Measurements from ENCODE around the gene OLFML2A. TPM values are rescaled to one million over a fixed set of nuclear protein-coding genes. Genes with fewer than 3 reads are reported as not detected.

OLFML2A gene
- polyA plus RNA-seq, 4 donors, result 0.22 to 6.3 (median 1.9) TPM

DNA sequence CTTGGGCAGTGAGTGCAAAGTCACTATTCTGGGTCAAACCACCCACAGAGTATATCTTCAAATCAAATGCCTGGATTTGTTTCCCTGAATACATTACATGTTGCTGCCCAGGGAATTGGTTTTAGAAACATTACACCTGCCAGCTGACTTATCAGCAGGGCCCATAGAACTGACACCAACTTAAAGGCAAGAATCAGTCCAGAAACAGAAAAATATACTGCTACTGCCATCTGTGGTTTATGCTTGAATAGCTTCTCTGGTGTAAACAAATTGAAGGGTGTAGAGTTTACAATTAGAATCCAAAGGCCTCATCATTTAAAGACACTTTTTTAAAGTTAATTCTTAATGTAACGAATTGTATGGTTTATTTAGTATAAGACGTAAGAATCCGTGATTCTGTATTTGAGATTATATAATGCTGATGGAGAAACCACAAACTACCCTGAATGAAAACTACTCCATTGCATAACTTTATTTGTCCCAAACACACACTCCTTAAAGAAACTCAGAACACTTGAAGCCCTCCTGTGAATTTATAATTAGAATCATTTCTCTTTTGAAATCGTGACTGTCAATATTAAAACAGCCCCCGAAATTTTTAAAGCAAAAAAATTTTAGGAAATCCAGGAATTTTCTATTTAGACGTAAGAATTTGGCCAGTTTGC is 12.0 kb upstream of the OLFML2A start:
- Histone ChIP-seq H3K27ac (ENCODE audit: low read depth in 1 of 3, low read length in 2 of 3) (no peak overlapping the region), H3K4me1 (ENCODE audit: control insufficient read depth in 3 of 3, insufficient read depth in 2 of 3, low read depth in 1 of 3, low read length in 2 of 3) (peaks cover 0 to 11% (median 0%) of the 10 kb centered on the region in 3 donors), H3K4me3 (ENCODE audit: low read depth in 1 of 3, low read length in 3 of 3) (no peak overlapping the region), H3K9me3 (ENCODE audit: control insufficient read depth in 2 of 2, insufficient read depth in 1 of 2, low read depth in 1 of 2, low read length in 1 of 2) (no peaks in the 10 kb centered on the region), H3K36me3 (ENCODE audit: control insufficient read depth in 3 of 3, insufficient read depth in 2 of 3, low read depth in 1 of 3, low read length in 3 of 3) (no peaks in the 10 kb centered on the region), H3K27me3 (ENCODE audit: control insufficient read depth in 3 of 3, insufficient read depth in 3 of 3, low read length in 3 of 3) (no peaks in the 10 kb centered on the region)
- DNase-seq, result peak; percentile 28 to 46
- no peak for FAIRE-seq
- 62 to 73% (median 72%) methylated on average over 6 of the region's 6 CpGs for WGBS, 3 donors

DNA sequence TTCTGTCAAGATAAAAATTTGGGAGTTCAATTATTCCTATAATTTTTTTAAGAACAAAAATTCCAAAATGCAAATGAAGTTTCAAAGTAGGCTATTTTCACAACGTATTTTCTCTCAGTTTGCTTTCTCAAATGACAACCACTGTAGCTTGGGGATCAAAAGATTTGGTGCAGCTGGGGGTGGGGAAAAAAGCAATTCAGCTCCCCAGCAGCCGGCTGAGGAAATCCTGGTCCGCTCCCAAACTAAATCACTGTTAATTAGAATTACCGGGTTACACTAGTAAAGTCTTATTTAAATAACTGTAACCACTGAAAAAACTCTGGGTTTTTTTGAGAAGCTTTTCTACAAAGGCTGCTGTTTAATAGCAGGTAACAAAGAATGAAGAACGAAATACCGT is 11.5 kb upstream of the OLFML2A start:
- peaks cover 0 to 4% (median 0%) of the 10 kb centered on the region in 3 donors for H3K27me3 ChIP-seq (ENCODE audit: control insufficient read depth in 3 of 3, insufficient read depth in 3 of 3, low read length in 3 of 3)

DNA sequence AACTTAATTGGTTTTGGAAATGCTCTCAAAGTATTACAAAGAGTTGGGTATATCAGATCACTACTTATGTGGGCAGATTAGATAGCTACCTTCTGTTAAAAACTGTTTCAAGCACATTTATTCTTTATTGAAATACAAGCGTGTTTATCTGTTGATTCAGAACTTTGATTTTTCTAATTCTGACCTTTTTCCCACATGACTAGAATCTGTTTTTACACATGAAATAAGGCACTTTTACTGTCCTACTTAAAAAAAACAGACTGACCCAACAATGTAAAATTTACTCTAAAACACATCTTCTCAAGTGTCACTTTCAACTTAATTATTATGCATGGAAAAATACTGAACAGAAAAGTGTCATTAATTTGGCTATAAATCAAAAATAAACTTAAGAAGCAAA is 10.6 kb upstream of the OLFML2A start:
- 82 to 89% (median 86%) methylated on average over 1 of the region's 1 CpG for WGBS, 3 donors
- Histone ChIP-seq H3K36me3 (ENCODE audit: control insufficient read depth in 3 of 3, insufficient read depth in 2 of 3, low read depth in 1 of 3, low read length in 3 of 3) (no peaks in the 10 kb centered on the region), H3K27ac (ENCODE audit: low read depth in 1 of 3, low read length in 2 of 3) (no peak overlapping the region), H3K27me3 (ENCODE audit: control insufficient read depth in 3 of 3, insufficient read depth in 3 of 3, low read length in 3 of 3) (peaks cover 0 to 4% (median 0%) of the 10 kb centered on the region in 3 donors), H3K9me3 (ENCODE audit: control insufficient read depth in 2 of 2, insufficient read depth in 1 of 2, low read depth in 1 of 2, low read length in 1 of 2) (no peaks in the 10 kb centered on the region), H3K4me1 (ENCODE audit: control insufficient read depth in 3 of 3, insufficient read depth in 2 of 3, low read depth in 1 of 3, low read length in 2 of 3) (peaks cover 0 to 11% (median 0%) of the 10 kb centered on the region in 3 donors), H3K4me3 (ENCODE audit: low read depth in 1 of 3, low read length in 3 of 3) (no peak overlapping the region)
- DNase-seq (no peak), FAIRE-seq (no peak)

More for the DNA sequence above, 11.5 kb upstream of the OLFML2A start:
- H3K4me3 ChIP-seq (ENCODE audit: low read depth in 1 of 3, low read length in 3 of 3), result no peak overlapping the region
- peaks cover 0 to 11% (median 0%) of the 10 kb centered on the region in 3 donors for H3K4me1 ChIP-seq (ENCODE audit: control insufficient read depth in 3 of 3, insufficient read depth in 2 of 3, low read depth in 1 of 3, low read length in 2 of 3)
- no peaks in the 10 kb centered on the region for H3K36me3 ChIP-seq (ENCODE audit: control insufficient read depth in 3 of 3, insufficient read depth in 2 of 3, low read depth in 1 of 3, low read length in 3 of 3)
- FAIRE-seq (no peak), DNase-seq (no peak)
- 73 to 85% (median 78%) methylated on average over 6 of the region's 6 CpGs for WGBS, 3 donors
- H3K27ac ChIP-seq (ENCODE audit: low read depth in 1 of 3, low read length in 2 of 3), result no peak overlapping the region
- no peaks in the 10 kb centered on the region for H3K9me3 ChIP-seq (ENCODE audit: control insufficient read depth in 2 of 2, insufficient read depth in 1 of 2, low read depth in 1 of 2, low read length in 1 of 2)

DNA sequence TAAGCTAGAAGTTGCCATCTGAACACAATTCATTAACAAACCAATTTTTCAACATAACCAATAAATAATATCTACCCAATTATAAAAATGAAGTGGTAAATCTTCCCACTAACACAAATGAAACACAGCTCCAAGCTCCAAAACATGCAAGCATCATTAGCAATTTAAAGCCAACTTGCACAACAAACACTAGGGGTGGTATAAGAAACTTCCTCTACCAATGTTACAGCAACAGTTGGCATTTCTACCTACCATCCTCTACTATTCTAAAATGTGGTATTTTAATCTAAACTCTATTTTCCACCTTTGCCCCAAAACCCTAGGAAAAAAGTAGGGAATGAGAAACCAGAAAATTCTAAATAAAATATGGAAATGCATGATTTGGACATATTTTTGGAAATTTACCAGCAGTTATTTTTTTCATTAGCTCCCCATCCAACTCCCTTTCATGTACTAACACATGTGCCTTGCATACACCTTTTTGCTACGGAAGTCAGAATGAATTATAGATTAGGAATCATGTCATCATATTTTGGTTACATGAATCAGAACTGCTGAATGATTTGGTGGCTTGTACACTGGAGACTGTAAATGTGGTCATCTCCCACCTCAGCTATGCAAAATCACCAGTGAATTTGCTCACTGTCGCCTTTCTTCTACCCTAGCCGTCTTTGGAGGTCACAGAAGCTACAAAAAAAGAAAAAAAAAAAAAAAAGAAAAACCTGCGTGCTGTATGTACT is 9.9 kb upstream of the OLFML2A start:
- WGBS, 3 donors, result 24 to 50% (median 37%) methylated on average over 4 of the region's 4 CpGs
- Histone ChIP-seq H3K4me1 (ENCODE audit: control insufficient read depth in 3 of 3, insufficient read depth in 2 of 3, low read depth in 1 of 3, low read length in 2 of 3) (peaks cover 0 to 15% (median 0%) of the 10 kb centered on the region in 3 donors), H3K4me3 (ENCODE audit: low read depth in 1 of 3, low read length in 3 of 3) (no peak overlapping the region), H3K27me3 (ENCODE audit: control insufficient read depth in 3 of 3, insufficient read depth in 3 of 3, low read length in 3 of 3) (peaks cover 0 to 4% (median 0%) of the 10 kb centered on the region in 3 donors), H3K36me3 (ENCODE audit: control insufficient read depth in 3 of 3, insufficient read depth in 2 of 3, low read depth in 1 of 3, low read length in 3 of 3) (no peaks in the 10 kb centered on the region), H3K9me3 (ENCODE audit: control insufficient read depth in 2 of 2, insufficient read depth in 1 of 2, low read depth in 1 of 2, low read length in 1 of 2) (no peaks in the 10 kb centered on the region), H3K27ac (ENCODE audit: low read depth in 1 of 3, low read length in 2 of 3) (no peak overlapping the region)
- no peak for DNase-seq
- no peak for FAIRE-seq

DNA sequence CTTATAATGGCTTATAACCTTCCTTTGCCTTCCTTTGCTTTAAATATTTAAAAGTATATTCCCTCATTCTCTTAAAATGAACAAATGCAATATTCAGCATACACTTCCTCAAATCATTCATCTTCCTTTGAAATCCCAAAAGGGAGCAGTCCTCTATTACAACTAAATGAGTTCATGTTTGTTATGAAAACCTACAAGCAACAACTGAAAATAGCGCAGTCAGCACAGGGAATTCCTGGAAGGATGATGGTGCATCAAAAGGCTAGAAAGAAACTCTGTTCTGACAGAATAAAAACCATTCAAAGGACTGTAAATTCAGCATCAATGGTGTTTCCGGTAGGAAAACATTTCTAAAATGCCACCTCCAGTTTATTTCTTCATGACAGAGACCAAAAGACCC is 9.1 kb upstream of the OLFML2A start:
- H3K27me3 ChIP-seq (ENCODE audit: control insufficient read depth in 3 of 3, insufficient read depth in 3 of 3, low read length in 3 of 3), result peaks cover 0 to 4% (median 0%) of the 10 kb centered on the region in 3 donors
- H3K27ac ChIP-seq (ENCODE audit: low read depth in 1 of 3, low read length in 2 of 3), result no peak overlapping the region
- 23 to 47% (median 37%) methylated on average over 2 of the region's 2 CpGs for WGBS, 3 donors
- FAIRE-seq (no peak), DNase-seq (peak in 1 of 2 donors; percentile 40)
- no peaks in the 10 kb centered on the region for H3K9me3 ChIP-seq (ENCODE audit: control insufficient read depth in 2 of 2, insufficient read depth in 1 of 2, low read depth in 1 of 2, low read length in 1 of 2)
- peaks cover 0 to 17% (median 0%) of the 10 kb centered on the region in 3 donors for H3K4me1 ChIP-seq (ENCODE audit: control insufficient read depth in 3 of 3, insufficient read depth in 2 of 3, low read depth in 1 of 3, low read length in 2 of 3)
- H3K36me3 ChIP-seq (ENCODE audit: control insufficient read depth in 3 of 3, insufficient read depth in 2 of 3, low read depth in 1 of 3, low read length in 3 of 3), result no peaks in the 10 kb centered on the region
- no peak overlapping the region for H3K4me3 ChIP-seq (ENCODE audit: low read depth in 1 of 3, low read length in 3 of 3)

DNA sequence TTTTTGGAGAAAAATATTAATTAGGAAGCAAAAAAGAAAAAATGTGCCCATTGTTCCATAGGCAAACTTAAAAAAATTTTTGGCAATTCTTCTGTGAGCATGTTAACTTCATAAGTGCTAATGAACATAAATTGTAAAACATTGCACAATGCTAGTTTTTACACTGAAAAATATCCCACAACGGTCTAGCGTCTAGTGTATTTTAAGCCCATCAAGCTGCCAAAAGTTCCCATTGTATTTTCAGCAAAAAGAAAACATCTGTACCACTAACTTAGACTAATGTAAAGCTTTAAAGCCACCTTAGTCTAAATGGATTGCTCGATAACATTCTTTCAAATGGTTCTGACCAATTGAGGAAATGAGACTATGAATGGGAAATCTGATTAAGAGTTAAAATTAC is 8.6 kb upstream of the OLFML2A start:
- Histone ChIP-seq H3K36me3 (ENCODE audit: control insufficient read depth in 3 of 3, insufficient read depth in 2 of 3, low read depth in 1 of 3, low read length in 3 of 3) (no peaks in the 10 kb centered on the region), H3K4me3 (ENCODE audit: low read depth in 1 of 3, low read length in 3 of 3) (no peak overlapping the region), H3K4me1 (ENCODE audit: control insufficient read depth in 3 of 3, insufficient read depth in 2 of 3, low read depth in 1 of 3, low read length in 2 of 3) (peaks cover 0 to 17% (median 0%) of the 10 kb centered on the region in 3 donors), H3K9me3 (ENCODE audit: control insufficient read depth in 2 of 2, insufficient read depth in 1 of 2, low read depth in 1 of 2, low read length in 1 of 2) (no peaks in the 10 kb centered on the region), H3K27me3 (ENCODE audit: control insufficient read depth in 3 of 3, insufficient read depth in 3 of 3, low read length in 3 of 3) (peaks cover 0 to 4% (median 0%) of the 10 kb centered on the region in 3 donors), H3K27ac (ENCODE audit: low read depth in 1 of 3, low read length in 2 of 3) (no peak overlapping the region)
- WGBS, 3 donors, result 19 to 47% (median 41%) methylated on average over 3 of the region's 3 CpGs
- FAIRE-seq (no peak), DNase-seq (no peak)

DNA sequence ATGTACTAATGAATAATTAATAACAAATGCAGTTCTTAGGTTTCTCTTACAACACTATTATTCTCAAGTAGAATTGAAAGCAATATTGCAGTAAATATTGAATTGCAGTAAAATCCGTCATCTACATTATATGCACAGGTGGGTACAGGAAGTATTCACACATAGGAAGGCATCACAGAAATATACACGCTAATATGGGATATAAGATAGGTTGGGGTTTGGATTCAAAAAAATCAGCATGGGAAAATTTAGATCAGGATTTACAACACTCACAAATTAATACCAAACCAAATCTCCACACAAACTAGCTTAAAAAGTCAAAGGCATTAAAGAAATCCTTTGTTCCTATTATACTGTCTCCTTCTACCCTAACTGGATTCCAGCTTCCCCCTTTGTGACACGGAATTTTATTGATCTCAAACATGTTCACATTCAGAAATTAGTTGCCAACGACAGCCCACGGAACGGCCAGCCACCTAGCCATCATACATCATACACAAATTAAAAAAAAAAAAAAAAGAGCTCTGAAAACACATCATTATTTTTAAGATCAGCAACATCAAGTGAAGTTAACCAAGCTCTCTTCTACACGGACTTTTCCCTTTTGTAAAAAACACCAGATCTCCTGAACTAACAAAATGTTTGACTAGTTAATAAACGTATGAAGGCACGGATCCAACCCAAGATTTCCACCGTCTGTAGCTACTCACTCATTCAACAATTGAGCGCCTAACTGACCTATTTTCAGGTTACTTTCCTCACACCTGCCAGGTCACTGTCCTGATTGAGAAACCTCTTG is 8.0 kb upstream of the OLFML2A start:
- 13 to 33% (median 21%) methylated on average over 11 of the region's 11 CpGs for WGBS, 3 donors
- FAIRE-seq, result no peak
- peak overlapping the region in 2 of 3 donors; percentile 81 to 85 for H3K4me3 ChIP-seq (ENCODE audit: low read depth in 1 of 3, low read length in 3 of 3)
- no peaks in the 10 kb centered on the region for H3K9me3 ChIP-seq (ENCODE audit: control insufficient read depth in 2 of 2, insufficient read depth in 1 of 2, low read depth in 1 of 2, low read length in 1 of 2)
- H3K27ac ChIP-seq (ENCODE audit: low read depth in 1 of 3, low read length in 2 of 3), result peak overlapping the region; percentile 80 to 91 (median 91)
- no peak for DNase-seq
- H3K4me1 ChIP-seq (ENCODE audit: control insufficient read depth in 3 of 3, insufficient read depth in 2 of 3, low read depth in 1 of 3, low read length in 2 of 3), result peaks cover 0 to 17% (median 0%) of the 10 kb centered on the region in 3 donors
- H3K36me3 ChIP-seq (ENCODE audit: control insufficient read depth in 3 of 3, insufficient read depth in 2 of 3, low read depth in 1 of 3, low read length in 3 of 3), result no peaks in the 10 kb centered on the region
- peaks cover 0 to 4% (median 0%) of the 10 kb centered on the region in 3 donors for H3K27me3 ChIP-seq (ENCODE audit: control insufficient read depth in 3 of 3, insufficient read depth in 3 of 3, low read length in 3 of 3)

All from small intestine (tissue), 7 donors.